Calu3 (cell line): ENCODE results near the gene LAMTOR1. TPM values are rescaled to one million over a fixed set of nuclear protein-coding genes. Genes with fewer than 3 reads are reported as not detected.

ENCODE experiments used
- BruUV-seq: library from RNA; stranded (reverse); fragments of 400-500 nt; replicated peaks from 2 replicates; lab custom pipeline; 2021; lab: Mats Ljungman, UMichigan
- CTCF ChIA-PET: fragments of 300-600 bp; sonication (Branson Sonifier 250); formaldehyde crosslinking; loops from one replicate; lab custom pipeline; 2022; ENCODE audit warnings: antibody characterized with exemption; lab: Charles Lee
- DNase-seq: peaks from one replicate; pipeline ENCODE4 v3.0.0; 2022
- H3K27ac Mint-ChIP-seq: one replicate; pipeline ENCODE4 v1.8.0; 2022; ENCODE audit warnings: mixed read lengths; ENCODE audit not compliant: unreplicated experiment
- H3K27me3 Mint-ChIP-seq: one replicate; pipeline ENCODE4 v1.8.0; 2022; ENCODE audit warnings: mixed read lengths; ENCODE audit not compliant: unreplicated experiment
- H3K36me3 Mint-ChIP-seq: one replicate; pipeline ENCODE4 v1.8.0; 2022; ENCODE audit warnings: mild to moderate bottlenecking, moderate library complexity, mixed read lengths; ENCODE audit not compliant: insufficient read depth, unreplicated experiment
- H3K4me1 Mint-ChIP-seq: one replicate; pipeline ENCODE4 v1.8.0; 2022; ENCODE audit warnings: mild to moderate bottlenecking, low read depth, mixed read lengths; ENCODE audit not compliant: unreplicated experiment
- H3K4me3 Mint-ChIP-seq: one replicate; pipeline ENCODE4 v1.8.0; 2022; ENCODE audit warnings: mild to moderate bottlenecking, low read depth, moderate library complexity, mixed read lengths; ENCODE audit not compliant: unreplicated experiment
- H3K9me3 Mint-ChIP-seq: one replicate; pipeline ENCODE4 v1.8.0; 2022; ENCODE audit warnings: low read depth, mixed read lengths; ENCODE audit not compliant: unreplicated experiment
- CTCF ChIP-seq: fragments of 200-600 bp; IDR thresholded peaks from one replicate; pipeline ENCODE4 v1.8.0; 2022; ENCODE audit warnings: antibody characterized with exemption; ENCODE audit not compliant: unreplicated experiment
- intact Hi-C: fragments of 100-400 bp; cut with micrococcal nuclease; formaldehyde crosslinking; loops from one replicate; pipeline ENCODE4 v1.10.0; 2022; ENCODE audit not compliant: unreplicated experiment
- total RNA-seq: library from RNA; stranded (reverse); gene quantifications from 2 replicates; pipeline ENCODE4 v1.2.3, GENCODE V29; 2022

Gene LAMTOR1
- total RNA-seq, 1 experiment from 2014 or later, result 67.1 TPM

GRCh38 chr11:72129381-72129780 lies 26.3 kb upstream of the LAMTOR1 start:
- no peak overlapping the region for H3K27ac Mint-ChIP-seq
- DNase-seq, result no peak
- no peak for TF ChIP-seq CTCF
- no peaks in the 10 kb centered on the region for H3K36me3 Mint-ChIP-seq
- CTCF ChIA-PET, result no interaction called here
- no peak overlapping the region for H3K4me3 Mint-ChIP-seq
- BruUV-seq, result no TSS peak
- H3K27me3 Mint-ChIP-seq, result peaks cover 44% of the 10 kb centered on the region
- H3K4me1 Mint-ChIP-seq, result no peaks in the 10 kb centered on the region
- peaks cover 8% of the 10 kb centered on the region for H3K9me3 Mint-ChIP-seq
- intact Hi-C loops, result no loop called here

DNA sequence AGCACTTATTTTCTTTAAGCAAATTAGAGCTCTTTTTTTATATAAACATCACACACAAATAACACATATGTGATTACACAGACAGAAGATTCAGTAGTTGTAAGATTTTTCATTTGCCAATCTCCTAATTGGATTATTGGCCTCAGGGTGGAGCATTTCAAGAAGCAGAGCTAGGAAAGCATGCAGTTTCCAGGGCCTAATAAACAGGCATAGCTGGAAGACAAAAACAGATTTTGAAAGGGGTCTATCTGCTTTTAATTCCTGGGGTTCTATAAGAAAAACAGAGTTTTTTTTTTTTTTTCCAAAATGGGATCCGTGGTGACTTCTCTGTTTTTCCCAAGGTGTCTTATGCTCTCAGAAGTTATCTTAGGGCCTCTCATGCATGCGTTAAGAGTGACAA lies 24.8 kb upstream of the LAMTOR1 start:
- Mint-ChIP-seq H3K27me3 (peaks cover 32% of the 10 kb centered on the region), H3K9me3 (peaks cover 8% of the 10 kb centered on the region), H3K27ac (no peak overlapping the region), H3K4me1 (no peaks in the 10 kb centered on the region), H3K4me3 (no peak overlapping the region), H3K36me3 (no peaks in the 10 kb centered on the region)
- intact Hi-C loops, result no loop called here
- BruUV-seq, result no TSS peak
- CTCF ChIA-PET, result interaction anchor here (0.6 kb wide), 1 partner anchor 475 kb away, joined by 4 read pairs; no protein-coding TSS in a partner anchor
- DNase-seq, result no peak
- no peak for TF ChIP-seq CTCF

DNA sequence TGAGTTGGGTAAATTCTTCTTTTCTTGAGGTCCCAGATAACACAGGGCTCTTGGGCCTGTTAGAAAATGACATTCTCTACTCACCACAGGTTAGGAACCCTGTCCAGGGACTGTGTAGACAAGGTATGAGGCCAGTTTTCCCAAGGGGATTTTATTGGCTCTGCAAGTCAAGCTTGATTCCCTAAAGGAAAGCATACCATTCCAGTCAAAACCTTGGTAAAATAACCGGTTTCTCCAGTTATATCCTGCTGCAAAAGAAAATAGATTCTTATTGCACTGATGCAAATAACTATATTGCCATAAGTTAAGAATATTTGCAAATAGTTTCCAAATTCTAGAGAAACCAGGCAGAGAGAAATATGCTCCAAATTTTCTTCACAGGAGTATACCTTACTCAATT lies 22.9 kb upstream of the LAMTOR1 start:
- Mint-ChIP-seq H3K9me3 (peaks cover 8% of the 10 kb centered on the region), H3K27me3 (peaks cover 20% of the 10 kb centered on the region), H3K4me1 (no peaks in the 10 kb centered on the region), H3K27ac (no peak overlapping the region), H3K36me3 (no peaks in the 10 kb centered on the region), H3K4me3 (no peak overlapping the region)
- no TSS peak for BruUV-seq
- DNase-seq, result no peak
- no peak for TF ChIP-seq CTCF
- CTCF ChIA-PET, result interaction anchor here (1.5 kb wide), 1 partner anchor 15 kb away, joined by 3 read pairs; no protein-coding TSS in a partner anchor
- intact Hi-C loops, result no loop called here

GRCh38 chr11:72124046-72124445 lies 20.9 kb upstream of the LAMTOR1 start:
- no peak for DNase-seq

More at GRCh38 chr11:72124046-72124445, 20.9 kb upstream of the LAMTOR1 start:
- peaks cover 5% of the 10 kb centered on the region for H3K9me3 Mint-ChIP-seq
- peaks cover 12% of the 10 kb centered on the region for H3K27me3 Mint-ChIP-seq
- H3K4me3 Mint-ChIP-seq, result no peak overlapping the region
- no peak overlapping the region for H3K27ac Mint-ChIP-seq
- no peak for TF ChIP-seq CTCF
- CTCF ChIA-PET, result no interaction called here
- no peaks in the 10 kb centered on the region for H3K36me3 Mint-ChIP-seq
- no peaks in the 10 kb centered on the region for H3K4me1 Mint-ChIP-seq
- intact Hi-C loops, result no loop called here
- no TSS peak for BruUV-seq
